Nephron (organoid): ENCODE data around the gene ADGRG1.
A peak's percentile ranks its signal among the peaks of the same experiment; 100 is the strongest.

Source experiments
- H3K27ac Mint-ChIP-seq, 3 experiments: 2 replicates each; pipeline ENCODE4 v1.8.0; 2020; ENCODE audit warnings: mixed read lengths in 3 of 3, mild to moderate bottlenecking in 2 of 3, moderate library complexity in 1 of 3
- H3K27me3 Mint-ChIP-seq: 2 replicates; pipeline ENCODE4 v1.8.0; 2021; ENCODE audit warnings: low read depth, mild to moderate bottlenecking, moderate library complexity, mixed read lengths
- H3K36me3 Mint-ChIP-seq: 2 replicates; pipeline ENCODE4 v1.8.0; 2020; ENCODE audit warnings: low read depth, mixed read lengths
- H3K4me1 Mint-ChIP-seq: 2 replicates; pipeline ENCODE4 v1.8.0; 2020; ENCODE audit warnings: mixed read lengths
- H3K4me3 Mint-ChIP-seq, 3 experiments: 2 replicates each; pipeline ENCODE4 v1.8.0; 2020; ENCODE audit warnings: mild to moderate bottlenecking in 3 of 3, mixed read lengths in 3 of 3, moderate library complexity in 2 of 3
- H3K9me3 Mint-ChIP-seq: 2 replicates; pipeline ENCODE4 v1.8.0; 2020; ENCODE audit warnings: mixed read lengths
- TF ChIP-seq, protein P1 (sequence below), 3 experiments: fragments of 200-600 bp; sonication (generic); IDR thresholded peaks; one replicate each; pipeline ENCODE4 v1.5.0; 2021; ENCODE audit warnings: antibody characterized with exemption in 3 of 3; ENCODE audit not compliant: unreplicated experiment in 3 of 3

ADGRG1 gene

DNA sequence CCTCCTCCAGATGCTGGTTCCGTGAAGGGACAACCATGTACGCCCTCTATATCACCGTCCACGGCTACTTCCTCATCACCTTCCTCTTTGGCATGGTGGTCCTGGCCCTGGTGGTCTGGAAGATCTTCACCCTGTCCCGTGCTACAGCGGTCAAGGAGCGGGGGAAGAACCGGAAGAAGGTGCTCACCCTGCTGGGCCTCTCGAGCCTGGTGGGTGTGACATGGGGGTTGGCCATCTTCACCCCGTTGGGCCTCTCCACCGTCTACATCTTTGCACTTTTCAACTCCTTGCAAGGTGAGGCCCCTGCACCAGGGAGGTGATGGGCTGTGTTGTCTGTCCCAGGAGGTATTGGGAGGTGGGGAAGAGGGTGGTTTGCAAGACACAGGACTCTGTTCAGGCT, 57.2 kb downstream of the ADGRG1 start:
- Mint-ChIP-seq H3K27me3 (peaks cover 3% of the 10 kb centered on the region), H3K4me1 (peaks cover 6% of the 10 kb centered on the region), H3K36me3 (no peaks in the 10 kb centered on the region), H3K4me3 (no peak overlapping the region), H3K27ac (no peak overlapping the region), H3K9me3 (no peaks in the 10 kb centered on the region)
- TF ChIP-seq, protein P1, sequence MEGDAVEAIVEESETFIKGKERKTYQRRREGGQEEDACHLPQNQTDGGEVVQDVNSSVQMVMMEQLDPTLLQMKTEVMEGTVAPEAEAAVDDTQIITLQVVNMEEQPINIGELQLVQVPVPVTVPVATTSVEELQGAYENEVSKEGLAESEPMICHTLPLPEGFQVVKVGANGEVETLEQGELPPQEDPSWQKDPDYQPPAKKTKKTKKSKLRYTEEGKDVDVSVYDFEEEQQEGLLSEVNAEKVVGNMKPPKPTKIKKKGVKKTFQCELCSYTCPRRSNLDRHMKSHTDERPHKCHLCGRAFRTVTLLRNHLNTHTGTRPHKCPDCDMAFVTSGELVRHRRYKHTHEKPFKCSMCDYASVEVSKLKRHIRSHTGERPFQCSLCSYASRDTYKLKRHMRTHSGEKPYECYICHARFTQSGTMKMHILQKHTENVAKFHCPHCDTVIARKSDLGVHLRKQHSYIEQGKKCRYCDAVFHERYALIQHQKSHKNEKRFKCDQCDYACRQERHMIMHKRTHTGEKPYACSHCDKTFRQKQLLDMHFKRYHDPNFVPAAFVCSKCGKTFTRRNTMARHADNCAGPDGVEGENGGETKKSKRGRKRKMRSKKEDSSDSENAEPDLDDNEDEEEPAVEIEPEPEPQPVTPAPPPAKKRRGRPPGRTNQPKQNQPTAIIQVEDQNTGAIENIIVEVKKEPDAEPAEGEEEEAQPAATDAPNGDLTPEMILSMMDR (IDR thresholded peaks at IDR 0.05; ENCODE audit: unreplicated experiment in 3 of 3): no peak

DNA sequence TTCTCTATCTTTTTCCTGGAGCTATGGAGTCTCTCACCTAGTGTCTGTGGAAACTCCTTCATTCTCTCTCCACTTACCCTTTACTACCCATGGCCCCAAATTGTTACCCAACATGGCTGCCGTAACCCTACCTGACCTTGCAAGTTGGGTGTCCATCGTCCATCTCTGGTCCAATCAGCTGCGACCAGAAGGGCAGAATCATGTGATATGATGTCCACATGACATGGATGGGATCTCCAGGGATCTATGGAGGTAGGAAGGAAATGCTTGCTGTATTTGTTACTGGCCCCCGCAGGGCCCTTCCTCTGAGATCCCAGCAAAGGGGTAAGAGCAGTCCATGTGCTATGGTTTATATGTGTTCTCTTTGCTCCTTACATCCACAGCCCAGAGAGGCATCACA, 58.1 kb downstream of the ADGRG1 start:
- Mint-ChIP-seq H3K4me3 (no peak overlapping the region), H3K36me3 (no peaks in the 10 kb centered on the region), H3K4me1 (peaks cover 6% of the 10 kb centered on the region), H3K27ac (no peak overlapping the region), H3K9me3 (no peaks in the 10 kb centered on the region), H3K27me3 (peaks cover 3% of the 10 kb centered on the region)
- TF ChIP-seq, protein P1 (IDR thresholded peaks at IDR 0.05; ENCODE audit: unreplicated experiment in 3 of 3): no peak

GRCh38 chr16:57687363-57687929, 59.0 kb downstream of the ADGRG1 start:
- H3K27ac Mint-ChIP-seq: no peak overlapping the region
- peaks cover 3% of the 10 kb centered on the region for H3K27me3 Mint-ChIP-seq
- peaks cover 6% of the 10 kb centered on the region for H3K4me1 Mint-ChIP-seq
- no peak overlapping the region for H3K4me3 Mint-ChIP-seq
- TF ChIP-seq, protein P1 (IDR thresholded peaks at IDR 0.05; ENCODE audit: unreplicated experiment in 3 of 3): no peak
- no peaks in the 10 kb centered on the region for H3K9me3 Mint-ChIP-seq
- no peaks in the 10 kb centered on the region for H3K36me3 Mint-ChIP-seq

GRCh38 chr16:57688487-57688986, 60.1 kb downstream of the ADGRG1 start:
- no peak overlapping the region for H3K4me3 Mint-ChIP-seq
- peaks cover 6% of the 10 kb centered on the region for H3K4me1 Mint-ChIP-seq
- peaks cover 6% of the 10 kb centered on the region for H3K27me3 Mint-ChIP-seq
- TF ChIP-seq, protein P1 (IDR thresholded peaks at IDR 0.05; ENCODE audit: unreplicated experiment in 3 of 3): no peak
- H3K9me3 Mint-ChIP-seq: no peaks in the 10 kb centered on the region
- no peak overlapping the region for H3K27ac Mint-ChIP-seq
- no peaks in the 10 kb centered on the region for H3K36me3 Mint-ChIP-seq

DNA sequence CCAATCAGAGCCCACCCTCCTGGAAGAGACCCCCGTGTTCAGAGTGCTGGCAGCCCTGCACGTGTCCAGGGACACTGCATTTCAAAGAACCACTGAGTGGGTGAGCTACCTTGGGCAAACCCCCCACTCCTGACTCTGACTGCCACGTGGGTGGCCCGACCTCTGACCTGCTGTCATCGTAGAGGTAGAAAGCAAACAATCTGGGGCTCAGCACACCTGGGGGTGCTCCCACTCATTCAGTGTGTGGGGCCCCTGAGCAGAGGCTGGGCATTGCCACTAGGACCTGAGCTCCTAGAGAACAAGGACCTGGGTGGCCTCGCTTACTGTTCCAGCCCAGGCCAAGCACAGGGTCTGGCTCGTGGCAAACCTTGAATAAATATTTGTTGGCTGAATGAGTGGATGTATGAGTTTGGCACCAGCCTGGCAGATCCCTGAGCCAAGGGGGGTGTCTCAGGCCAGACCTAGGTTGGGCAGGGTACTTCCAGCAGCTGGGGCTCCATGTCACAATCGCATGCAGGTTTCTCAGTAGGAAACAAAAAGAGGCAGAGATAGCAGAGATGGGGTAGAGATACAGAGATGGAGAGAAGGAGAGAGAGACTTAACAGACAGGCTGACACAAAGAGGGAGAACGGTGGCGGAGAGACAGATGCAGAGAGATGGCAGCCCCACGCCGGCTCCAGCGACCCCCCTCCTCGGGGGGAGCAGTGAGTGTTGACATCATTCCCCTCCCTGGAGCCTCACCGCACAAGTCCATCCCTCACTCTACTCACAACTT, 60.7 kb downstream of the ADGRG1 start:
- TF ChIP-seq, protein P1 (IDR thresholded peaks at IDR 0.05; ENCODE audit: unreplicated experiment in 3 of 3): no peak
- Mint-ChIP-seq H3K27ac (no peak overlapping the region), H3K27me3 (peaks cover 6% of the 10 kb centered on the region), H3K9me3 (no peaks in the 10 kb centered on the region), H3K4me3 (peak overlapping the region in 1 of 3 experiments; percentile 31), H3K36me3 (no peaks in the 10 kb centered on the region), H3K4me1 (peaks cover 6% of the 10 kb centered on the region)
